HTR-8/SVneo (cell line): Measurements from ENCODE around the gene PAOX.

Source experiments
- DNase-seq: peaks from one replicate; pipeline ENCODE4 v3.0.0; 2011; ENCODE audit warnings: low spot score, mixed read lengths; ENCODE audit not compliant: insufficient read length
- FAIRE-seq: peaks from 2 replicates; lab custom pipeline; 2011; peaks lifted over from hg19 to GRCh38; lab: Jason Lieb, UNC

Gene PAOX

GRCh38 chr10:133349160-133349568 lies 29.9 kb upstream of the PAOX start:
- DNase-seq (no peak), FAIRE-seq (peak; percentile 66)

GRCh38 chr10:133349577-133350011 lies 29.5 kb upstream of the PAOX start:
- no peak for FAIRE-seq

GRCh38 chr10:133350283-133350949 lies 28.6 kb upstream of the PAOX start:
- DNase-seq = no peak
- FAIRE-seq = no peak

More at GRCh38 chr10:133349577-133350011, 29.5 kb upstream of the PAOX start:
- no peak for DNase-seq

- no peak for FAIRE-seq
- no peak for DNase-seq
Observed at GRCh38 chr10:133350950-133351329, 28.1 kb upstream of the PAOX start.

GRCh38 chr10:133351408-133352318 lies 27.4 kb upstream of the PAOX start:
- FAIRE-seq (no peak), DNase-seq (no peak)

- no peak for DNase-seq
- FAIRE-seq = no peak
Observed at GRCh38 chr10:133353202-133353959, 25.7 kb upstream of the PAOX start.

- FAIRE-seq = no peak
Observed at GRCh38 chr10:133353988-133354605, 25.0 kb upstream of the PAOX start.

GRCh38 chr10:133354672-133355240 lies 24.3 kb upstream of the PAOX start:
- FAIRE-seq (no peak), DNase-seq (no peak)

More at GRCh38 chr10:133353988-133354605, 25.0 kb upstream of the PAOX start:
- DNase-seq = no peak

GRCh38 chr10:133355266-133355665 lies 23.8 kb upstream of the PAOX start:
- DNase-seq = no peak

GRCh38 chr10:133355991-133356390 lies 23.1 kb upstream of the PAOX start:
- FAIRE-seq (no peak), DNase-seq (no peak)

More at GRCh38 chr10:133355266-133355665, 23.8 kb upstream of the PAOX start:
- FAIRE-seq = no peak

- FAIRE-seq = no peak
- DNase-seq = no peak
Observed at GRCh38 chr10:133356549-133357284, 22.3 kb upstream of the PAOX start.

GRCh38 chr10:133357285-133358161 lies 21.5 kb upstream of the PAOX start, which contains the start of gene FUOM:
Gene FUOM (minus strand): TSS chr10:133358019. CDS start chr10:133358007, 12 bp downstream.
- FAIRE-seq (no peak), DNase-seq (no peak)

- DNase-seq (no peak), FAIRE-seq (no peak)
Observed at GRCh38 chr10:133358162-133358924, 20.7 kb upstream of the PAOX start.

- FAIRE-seq (no peak), DNase-seq (no peak)
Observed at GRCh38 chr10:133358925-133359310, 20.1 kb upstream of the PAOX start.

- no peak for DNase-seq
- FAIRE-seq = no peak
Observed at GRCh38 chr10:133359554-133359971, 19.5 kb upstream of the PAOX start.

- FAIRE-seq = no peak
- no peak for DNase-seq
Observed at GRCh38 chr10:133359972-133360610, 19.0 kb upstream of the PAOX start.

- FAIRE-seq (no peak), DNase-seq (no peak)
Observed at GRCh38 chr10:133361227-133361626, 17.8 kb upstream of the PAOX start.
